A549 (cell line): ENCODE measurements around the gene MPPE1.

ENCODE experiments used
- CBX8 ChIP-seq: fragments of 200-600 bp; sonication (generic); IDR thresholded peaks from 2 replicates; pipeline ENCODE4 v1.6.1; 2016
- CHD4 ChIP-seq: fragments of 200-600 bp; sonication (generic); IDR thresholded peaks from 2 replicates; pipeline ENCODE4 v1.6.1; 2016; ENCODE audit warnings: antibody characterized with exemption, mild to moderate bottlenecking, borderline replicate concordance
- KDM5A ChIP-seq: fragments of 200-600 bp; sonication (generic); IDR thresholded peaks from 2 replicates; pipeline ENCODE4 v1.6.1; 2016; ENCODE audit warnings: antibody characterized with exemption, mild to moderate bottlenecking
- PHF8 ChIP-seq: fragments of 200-600 bp; sonication (generic); IDR thresholded peaks from 2 replicates; pipeline ENCODE4 v1.6.1; 2016; ENCODE audit warnings: low read depth, mild to moderate bottlenecking, antibody characterized with exemption, moderate library complexity, borderline replicate concordance
- POLR2A ChIP-seq: IDR thresholded peaks from 2 replicates; pipeline ENCODE4 v1.6.1; 2012; ENCODE audit warnings: mild to moderate bottlenecking, low read length
- TF ChIP-seq, protein P1 (sequence below): fragments of >200 bp; sonication (Bioruptor Twin); formaldehyde crosslinking; IDR thresholded peaks from 3 replicates; pipeline ENCODE4 v1.5.1; 2016

DNA sequence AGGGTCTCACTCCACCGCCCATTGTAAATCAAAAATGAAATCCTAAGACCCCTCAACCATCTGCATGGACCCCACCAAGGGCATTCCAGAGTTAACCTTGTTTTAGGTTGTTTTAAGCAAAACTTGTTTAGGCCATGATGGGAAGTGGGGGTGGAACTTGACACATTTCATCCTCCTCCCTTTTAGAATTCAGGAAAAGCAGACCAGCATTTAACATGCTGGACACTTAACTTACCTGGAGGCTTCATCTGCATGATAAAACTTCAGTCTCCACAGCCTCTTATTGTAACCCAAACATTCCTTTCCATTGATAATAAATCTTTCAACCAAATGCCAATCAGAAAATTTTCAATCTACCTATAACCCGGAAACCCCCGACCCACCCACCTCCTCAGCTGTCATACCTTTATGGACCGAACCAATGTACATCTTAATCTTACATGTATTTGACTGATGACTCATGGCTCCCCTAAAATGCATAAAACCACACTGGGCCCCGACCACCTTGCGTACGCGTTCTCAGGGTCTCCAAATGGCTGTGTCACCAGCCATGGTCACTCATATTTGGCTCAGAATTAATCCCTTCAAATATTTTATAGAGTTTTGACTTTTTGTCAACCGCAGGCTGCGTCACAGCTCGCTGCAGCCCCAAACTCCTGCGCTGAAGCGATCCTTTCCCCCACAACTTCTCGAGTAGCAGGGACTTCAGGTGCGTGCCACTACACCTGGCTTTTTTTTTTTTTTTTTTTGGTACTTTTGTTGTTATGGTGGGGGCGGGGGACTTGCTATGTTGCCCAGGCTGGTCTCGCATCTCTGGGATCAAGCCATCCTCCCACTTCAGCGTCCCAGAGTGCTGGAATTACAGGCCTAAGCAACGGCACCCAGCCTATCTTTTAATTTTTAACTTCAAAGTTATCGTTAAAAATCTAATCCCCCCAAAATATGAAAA is 917 bp downstream of the MPPE1 start:
- no peak for TF ChIP-seq PHF8
- TF ChIP-seq, protein P1, sequence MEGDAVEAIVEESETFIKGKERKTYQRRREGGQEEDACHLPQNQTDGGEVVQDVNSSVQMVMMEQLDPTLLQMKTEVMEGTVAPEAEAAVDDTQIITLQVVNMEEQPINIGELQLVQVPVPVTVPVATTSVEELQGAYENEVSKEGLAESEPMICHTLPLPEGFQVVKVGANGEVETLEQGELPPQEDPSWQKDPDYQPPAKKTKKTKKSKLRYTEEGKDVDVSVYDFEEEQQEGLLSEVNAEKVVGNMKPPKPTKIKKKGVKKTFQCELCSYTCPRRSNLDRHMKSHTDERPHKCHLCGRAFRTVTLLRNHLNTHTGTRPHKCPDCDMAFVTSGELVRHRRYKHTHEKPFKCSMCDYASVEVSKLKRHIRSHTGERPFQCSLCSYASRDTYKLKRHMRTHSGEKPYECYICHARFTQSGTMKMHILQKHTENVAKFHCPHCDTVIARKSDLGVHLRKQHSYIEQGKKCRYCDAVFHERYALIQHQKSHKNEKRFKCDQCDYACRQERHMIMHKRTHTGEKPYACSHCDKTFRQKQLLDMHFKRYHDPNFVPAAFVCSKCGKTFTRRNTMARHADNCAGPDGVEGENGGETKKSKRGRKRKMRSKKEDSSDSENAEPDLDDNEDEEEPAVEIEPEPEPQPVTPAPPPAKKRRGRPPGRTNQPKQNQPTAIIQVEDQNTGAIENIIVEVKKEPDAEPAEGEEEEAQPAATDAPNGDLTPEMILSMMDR, result no peak
- no peak for TF ChIP-seq CHD4
- TF ChIP-seq POLR2A, result no peak
- TF ChIP-seq CBX8, result no peak
- no peak for TF ChIP-seq KDM5A
